Ishikawa (cell line): ENCODE data around the gene MLF1.

Experiments used
- CEBPB ChIP-seq: IDR thresholded peaks from 2 replicates; pipeline ENCODE4 v1.6.1; 2012
- CREB1 ChIP-seq: IDR thresholded peaks from 2 replicates; pipeline ENCODE4 v1.6.1; 2012; ENCODE audit warnings: low read depth
- EGR1 ChIP-seq: IDR thresholded peaks from 2 replicates; pipeline ENCODE4 v1.6.1; 2012
- EP300 ChIP-seq: IDR thresholded peaks from 2 replicates; pipeline ENCODE4 v1.6.1; 2012; ENCODE audit warnings: borderline replicate concordance
- FOXM1 ChIP-seq: IDR thresholded peaks from 2 replicates; pipeline ENCODE4 v1.6.1; 2012; ENCODE audit warnings: low read depth, borderline replicate concordance
- NFIC ChIP-seq: IDR thresholded peaks from 2 replicates; pipeline ENCODE4 v1.6.1; 2012
- RAD21 ChIP-seq: IDR thresholded peaks from 2 replicates; pipeline ENCODE4 v1.6.1; 2012; ENCODE audit warnings: low read depth
- REST ChIP-seq: IDR thresholded peaks from 2 replicates; pipeline ENCODE4 v1.6.1; 2012; ENCODE audit warnings: low read depth, mild to moderate bottlenecking
- TAF1 ChIP-seq: IDR thresholded peaks from 2 replicates; pipeline ENCODE4 v1.6.1; 2012; ENCODE audit warnings: low read depth, mild to moderate bottlenecking
- TCF12 ChIP-seq: IDR thresholded peaks from 2 replicates; pipeline ENCODE4 v1.6.1; 2012; ENCODE audit warnings: low read depth
- TEAD4 ChIP-seq: IDR thresholded peaks from 2 replicates; pipeline ENCODE4 v1.6.1; 2012
- USF1 ChIP-seq: IDR thresholded peaks from 2 replicates; pipeline ENCODE4 v1.6.1; 2012
- YY1 ChIP-seq: IDR thresholded peaks from 2 replicates; pipeline ENCODE4 v1.6.1; 2012; ENCODE audit warnings: low read depth
- ZBTB7A ChIP-seq: IDR thresholded peaks from 2 replicates; pipeline ENCODE4 v1.6.1; 2012; ENCODE audit warnings: low read depth
- TF ChIP-seq, protein P1 (sequence below): IDR thresholded peaks from 2 replicates; pipeline ENCODE4 v1.6.1; 2012

The MLF1 gene

GRCh38 chr3:158539414-158540014 is 31.5 kb upstream of the MLF1 start:
- TF ChIP-seq RAD21 (peak; percentile 47), ZBTB7A (no peak), FOXM1 (no peak), YY1 (peak; percentile 60; the same call in 1 of the 2 replicates)

GRCh38 chr3:158540066-158540465 is 30.9 kb upstream of the MLF1 start:
- TF ChIP-seq TCF12 (no peak), CREB1 (no peak), FOXM1 (no peak), TEAD4 (no peak), TAF1 (no peak), USF1 (no peak), NFIC (no peak), CEBPB (no peak), REST (no peak), EP300 (no peak), YY1 (no peak), RAD21 (no peak), EGR1 (no peak), ZBTB7A (no peak)
- TF ChIP-seq, protein P1, sequence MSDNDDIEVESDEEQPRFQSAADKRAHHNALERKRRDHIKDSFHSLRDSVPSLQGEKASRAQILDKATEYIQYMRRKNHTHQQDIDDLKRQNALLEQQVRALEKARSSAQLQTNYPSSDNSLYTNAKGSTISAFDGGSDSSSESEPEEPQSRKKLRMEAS, result no peak

DNA sequence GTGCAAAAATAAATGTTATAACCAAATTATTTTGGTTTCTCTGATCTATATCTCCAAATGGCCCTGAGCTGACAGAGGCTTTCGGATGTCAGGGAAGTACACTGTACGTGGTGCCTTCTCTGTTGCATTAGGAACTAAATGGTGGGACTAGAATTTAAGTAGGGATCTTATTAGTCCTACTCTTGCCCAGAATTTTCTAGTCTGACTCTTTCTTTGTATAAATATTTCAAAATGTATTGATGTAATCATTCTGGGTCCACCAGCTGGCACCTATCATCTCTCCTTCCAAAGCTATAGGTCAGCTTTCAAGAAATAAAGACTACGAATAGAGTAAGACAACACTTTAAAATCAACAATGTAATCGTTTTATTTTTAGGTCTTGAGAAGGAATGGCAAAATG is 22.3 kb upstream of the MLF1 start:
- TF ChIP-seq NFIC, result no peak
- no peak for TF ChIP-seq ZBTB7A
- no peak for TF ChIP-seq TEAD4
- no peak for TF ChIP-seq CEBPB
- TF ChIP-seq USF1, result no peak
- TF ChIP-seq FOXM1, result no peak
- no peak for TF ChIP-seq REST
- no peak for TF ChIP-seq EP300
- no peak for TF ChIP-seq EGR1
- no peak for TF ChIP-seq TCF12
- TF ChIP-seq, protein P1, result no peak

DNA sequence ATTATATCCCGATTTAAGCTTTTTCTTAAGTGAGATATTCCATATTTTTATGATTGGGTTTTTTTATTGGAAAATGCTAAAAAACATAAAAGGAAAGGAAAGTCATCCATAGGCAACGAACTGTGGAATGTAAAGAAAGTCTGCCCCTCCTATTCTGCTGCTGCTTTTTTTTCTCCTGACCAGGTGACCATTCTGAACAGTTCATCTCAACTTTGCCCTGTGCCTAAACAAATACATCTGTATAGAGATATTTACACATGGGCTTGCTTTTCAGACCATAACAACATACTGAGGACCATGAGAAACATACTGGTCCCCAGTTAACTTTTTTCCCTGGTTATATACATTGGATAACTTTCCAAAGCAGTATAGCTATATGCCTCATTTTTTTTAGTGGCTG is 18.9 kb upstream of the MLF1 start:
- TF ChIP-seq USF1, result no peak
- no peak for TF ChIP-seq TEAD4
- TF ChIP-seq CREB1, result no peak
- TF ChIP-seq YY1, result no peak
- no peak for TF ChIP-seq TAF1
- TF ChIP-seq, protein P1, result no peak
- no peak for TF ChIP-seq TCF12
- no peak for TF ChIP-seq ZBTB7A
- TF ChIP-seq EP300, result no peak
- TF ChIP-seq REST, result no peak
- no peak for TF ChIP-seq FOXM1
- no peak for TF ChIP-seq RAD21
- TF ChIP-seq CEBPB, result no peak
- TF ChIP-seq EGR1, result no peak
- TF ChIP-seq NFIC, result no peak
